Measurements from ENCODE around the gene CNTROB. TPM values are rescaled to one million over a fixed set of nuclear protein-coding genes. Genes with fewer than 3 reads are reported as not detected.

CNTROB gene
- total RNA-seq, 2 donors from 2014 or later, result 11.2 to 42.9 TPM

DNA sequence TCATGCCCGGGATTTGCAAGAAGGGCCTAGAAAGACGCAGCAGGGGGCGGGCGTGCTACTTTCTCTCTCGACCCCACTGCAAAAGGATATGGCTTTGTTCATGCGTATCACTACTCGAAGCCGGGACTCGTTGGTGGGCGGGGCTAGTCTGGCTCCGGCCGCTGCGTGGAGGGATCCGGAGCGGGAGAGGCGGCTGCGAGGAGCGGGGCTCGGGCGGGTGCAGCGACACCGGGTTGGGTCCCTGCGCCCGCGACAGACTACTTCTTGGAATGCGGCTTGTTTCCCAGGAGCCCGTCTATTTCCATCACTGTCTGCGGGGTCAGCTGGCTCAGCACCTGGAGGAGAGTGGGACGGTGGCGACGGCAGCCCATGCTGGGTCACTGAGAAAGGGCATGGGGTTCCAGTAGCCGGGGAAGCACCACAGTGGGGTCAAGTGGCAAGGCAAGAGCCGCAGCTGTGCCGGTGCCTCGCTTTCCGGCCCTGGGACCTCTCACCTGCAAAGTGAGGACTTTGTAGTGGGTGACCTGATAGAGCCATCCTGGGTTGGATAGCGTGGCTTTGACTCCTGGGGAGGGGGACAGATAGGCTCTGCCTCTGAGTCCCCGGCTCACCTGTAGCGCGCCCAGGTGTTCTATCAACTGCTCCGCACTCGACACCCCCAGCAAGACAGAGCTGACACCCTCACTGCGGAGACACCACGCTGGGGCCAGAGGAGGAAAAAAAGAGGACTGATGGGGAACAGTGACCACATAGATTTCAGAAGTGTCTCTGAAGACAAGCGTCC lies 9.0 kb upstream of the CNTROB start:
- H3K4me3 ChIP-seq, result peak overlapping the region; percentile 68
- TF ChIP-seq CTCF (IDR thresholded peaks at IDR 0.05), result no peak
- H3K27ac ChIP-seq, result peak overlapping the region; percentile 1 to 39
- peak; percentile 52 for DNase-seq (ENCODE audit: low spot score)
- H3K36me3 ChIP-seq, result no peaks in the 10 kb centered on the region
- peak; percentile 48 for ATAC-seq (ENCODE audit: insufficient number of reproducible peaks, low FRiP score, low read depth)
- H3K9me3 ChIP-seq, result no peaks in the 10 kb centered on the region
- peaks cover 0 to 16% of the 10 kb centered on the region in 2 donors for H3K4me1 ChIP-seq (ENCODE audit: control insufficient read depth in 1 of 2, low read depth in 2 of 2)
- no peaks in the 10 kb centered on the region for H3K27me3 ChIP-seq (replicated peaks; ENCODE audit: insufficient read depth)

- H3K4me1 ChIP-seq (ENCODE audit: control insufficient read depth in 1 of 2, low read depth in 2 of 2), result peaks cover 5 to 22% of the 10 kb centered on the region in 2 donors
- DNase-seq (ENCODE audit: low spot score) (no peak), ATAC-seq (ENCODE audit: insufficient number of reproducible peaks, low FRiP score, low read depth) (no peak)
- no peaks in the 10 kb centered on the region for H3K36me3 ChIP-seq
- no peaks in the 10 kb centered on the region for H3K27me3 ChIP-seq (replicated peaks; ENCODE audit: insufficient read depth)
- H3K27ac ChIP-seq, result no peak overlapping the region
- H3K9me3 ChIP-seq, result no peaks in the 10 kb centered on the region
- TF ChIP-seq CTCF (IDR thresholded peaks at IDR 0.05), result no peak
- H3K4me3 ChIP-seq, result no peak overlapping the region
Observed at GRCh38 chr17:7927596-7927995, 4.4 kb upstream of the CNTROB start.

DNA sequence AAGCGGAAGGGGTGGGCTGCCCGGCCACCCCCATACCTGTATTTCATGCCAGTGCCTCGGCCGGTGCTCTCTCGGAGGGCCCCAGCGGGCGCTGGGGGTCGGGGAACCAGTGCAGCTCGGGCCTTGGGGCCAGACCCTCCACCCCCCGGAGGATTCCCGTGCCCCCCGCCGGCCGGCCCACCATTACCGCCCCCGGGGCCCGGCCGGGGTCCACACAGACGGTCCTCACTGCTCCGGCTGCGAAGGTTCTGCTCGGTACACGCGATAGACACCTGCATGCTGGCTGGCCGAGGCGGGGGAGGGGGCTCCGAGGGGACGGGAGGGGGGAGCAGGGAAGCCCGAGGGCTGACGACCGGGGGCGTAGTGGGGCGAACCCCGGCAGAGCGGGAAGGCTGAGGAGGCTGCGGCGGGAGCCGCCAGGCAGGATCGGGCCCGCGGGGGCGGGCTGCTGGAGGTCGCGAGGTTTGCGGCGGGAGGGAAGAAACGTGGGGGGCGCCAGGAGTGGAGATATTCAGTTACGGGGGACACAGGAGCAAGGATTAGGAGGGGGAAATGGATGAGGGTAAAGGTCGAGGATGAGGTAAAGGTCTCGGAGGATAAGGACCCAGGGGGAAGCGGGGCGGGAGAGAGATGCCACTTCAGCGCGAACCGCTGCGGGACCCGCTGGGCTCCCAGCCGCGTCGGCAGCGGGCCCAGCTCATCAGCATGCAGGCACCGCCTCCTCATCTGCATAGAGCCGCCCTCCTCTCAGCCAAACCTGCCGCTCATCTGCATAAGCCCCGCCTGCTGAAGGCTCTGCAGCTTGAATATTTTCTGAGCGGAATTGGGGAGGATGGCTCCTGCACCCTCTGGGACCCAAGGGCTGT lies 2.6 kb upstream of the CNTROB start, which contains the start of gene KCNAB3:
TSS of gene KCNAB3 (minus strand) at position 699 of the 866 bp plus-strand sequence. CDS start at position 278, 421 bp downstream.
- no peak within 1 kb of the TSS for H3K27ac ChIP-seq
- DNase-seq (ENCODE audit: low spot score) (no peak), ATAC-seq (ENCODE audit: insufficient number of reproducible peaks, low FRiP score, low read depth) (no peak)
- no peak for TF ChIP-seq CTCF (IDR thresholded peaks at IDR 0.05)
- no peaks in the 10 kb centered on the region for H3K36me3 ChIP-seq
- no peaks in the 10 kb centered on the region for H3K9me3 ChIP-seq
- H3K4me3 ChIP-seq, result no peak within 1 kb of the TSS
- H3K27me3 ChIP-seq (replicated peaks; ENCODE audit: insufficient read depth), result no peaks in the 10 kb centered on the region
- peaks cover 14 to 28% of the 10 kb centered on the region in 2 donors for H3K4me1 ChIP-seq (ENCODE audit: control insufficient read depth in 1 of 2, low read depth in 2 of 2)

- Histone ChIP-seq H3K27me3 (replicated peaks; ENCODE audit: insufficient read depth) (no peaks in the 10 kb centered on the region), H3K36me3 (peaks cover 4% of the 10 kb centered on the region), H3K27ac (peak overlapping the region; percentile 37 to 72), H3K4me1 (ENCODE audit: control insufficient read depth in 1 of 2, low read depth in 2 of 2) (peaks cover 14 to 28% of the 10 kb centered on the region in 2 donors), H3K4me3 (peak overlapping the region; percentile 98), H3K9me3 (no peaks in the 10 kb centered on the region)
- DNase-seq (ENCODE audit: low spot score), result no peak
- TF ChIP-seq CTCF (IDR thresholded peaks at IDR 0.05), result no peak
- no peak for ATAC-seq (ENCODE audit: insufficient number of reproducible peaks, low FRiP score, low read depth)
Observed at GRCh38 chr17:7930841-7931631, 970 bp upstream of the CNTROB start.
